K562 (cell line): Measurements from ENCODE around the gene CAB39. TPM values are rescaled to one million over a fixed set of nuclear protein-coding genes. Genes with fewer than 3 reads are reported as not detected.

Source experiments
- ATAC-seq: fragments of 200-7000 bp; cut with Tn5 transposase; 3 replicates; pipeline ENCODE4 v1.9.1; 2020; ENCODE audit warnings: moderate library complexity
- BruUV-seq: library from RNA; stranded (reverse); fragments of 400-500 nt; replicated peaks from 2 replicates; lab custom pipeline; 2021; lab: Mats Ljungman, UMichigan
- CTCF ChIA-PET: fragments of 300-600 bp; formaldehyde crosslinking; extraction: SDS; loops from one replicate; lab custom pipeline; 2021; ENCODE audit warnings: low intra/inter-chr PET ratio; lab: Yijun Ruan, JAX
- POLR2A ChIA-PET: fragments of 300-600, 350-650 bp; sonication (Branson Sonifier 250); formaldehyde crosslinking; extraction: SDS; loops from one replicate; lab custom pipeline; 2021; ENCODE audit warnings: antibody characterized with exemption, inconsistent platforms; lab: Yijun Ruan, JAX
- DNase-seq, 4 experiments: peaks; one replicate each; pipeline versions ENCODE4 v3.0.0 to v3.0.0-alpha.2; 2011 to 2018; ENCODE audit warnings: low spot score in 3 of 4, mixed read lengths in 3 of 4; ENCODE audit errors: extremely low read depth in 1 of 4
- FAIRE-seq: peaks from 2 replicates; lab custom pipeline; 2011; peaks lifted over from hg19 to GRCh38; lab: Jason Lieb, UNC
- H2AFZ ChIP-seq: 2 replicates; pipeline ENCODE4 v1.6.0; 2011; ENCODE audit warnings: low read depth, low read length, control low read depth, inconsistent platforms
- H3K27ac ChIP-seq: fragments of 200-600 bp; 3 replicates; pipeline ENCODE4 v1.8.0; 2011; ENCODE audit warnings: low read depth, mild to moderate bottlenecking, control low read depth, inconsistent platforms, low read length, moderate library complexity, mixed read lengths; ENCODE audit errors: extremely low read depth
- H3K27me3 ChIP-seq, 2 experiments: fragments of 300-600 bp in 1 of 2; 2 replicates in 1 of 2; 3 replicates in 1 of 2; pipeline versions ENCODE4 v1.6.0 to v1.8.0; 2011; ENCODE audit warnings: inconsistent platforms in 2 of 2, low read length in 2 of 2, mild to moderate bottlenecking in 1 of 2, mixed read lengths in 1 of 2, moderate library complexity in 1 of 2; ENCODE audit not compliant: control insufficient read depth in 2 of 2, insufficient read depth in 2 of 2
- H3K36me3 ChIP-seq: fragments of 300-600 bp; 3 replicates; pipeline ENCODE4 v1.8.0; 2011; ENCODE audit warnings: mild to moderate bottlenecking, low read length, inconsistent platforms; ENCODE audit not compliant: control insufficient read depth, insufficient read depth
- H3K4me1 ChIP-seq, 2 experiments: fragments of 200-600 bp in 1 of 2; replicated peaks in 1 of 2; 2 replicates in 1 of 2; 3 replicates in 1 of 2; pipeline versions ENCODE4 v1.5.1 to v1.8.0; 2011; ENCODE audit warnings: inconsistent platforms in 2 of 2, low read length in 2 of 2, mild to moderate bottlenecking in 1 of 2, mixed read lengths in 1 of 2, moderate library complexity in 1 of 2; ENCODE audit not compliant: control insufficient read depth in 2 of 2, insufficient read depth in 2 of 2
- H3K4me2 ChIP-seq: 2 replicates; pipeline ENCODE4 v1.6.1; 2011; ENCODE audit warnings: low read length, control low read depth, inconsistent platforms, mixed read lengths; ENCODE audit not compliant: insufficient read depth
- H3K4me3 ChIP-seq: fragments of 200-600 bp; sonication (generic), shearing (Covaris generic); 2 replicates; pipeline ENCODE4 v1.5.1; 2016; ENCODE audit warnings: control low read depth, inconsistent platforms
- H3K79me2 ChIP-seq: fragments of 200-600 bp; 3 replicates; pipeline ENCODE4 v1.8.0; 2011; ENCODE audit warnings: low read length, inconsistent platforms; ENCODE audit not compliant: control insufficient read depth, insufficient read depth
- H3K9ac ChIP-seq, 2 experiments: 2 replicates each; pipeline versions ENCODE4 v1.6.0 to v1.6.1; 2011; ENCODE audit warnings: low read depth in 2 of 2, low read length in 2 of 2, control low read depth in 1 of 2, inconsistent platforms in 1 of 2, mild to moderate bottlenecking in 1 of 2, mixed read lengths in 1 of 2; ENCODE audit not compliant: insufficient read depth in 1 of 2
- H3K9me1 ChIP-seq: one replicate; pipeline ENCODE4 v1.6.0; 2011; ENCODE audit warnings: inconsistent platforms, mild to moderate bottlenecking, low read length, moderate library complexity; ENCODE audit not compliant: control insufficient read depth, insufficient read depth
- H3K9me3 ChIP-seq: replicated peaks from 2 replicates; pipeline ENCODE4 v1.5.1; 2011; ENCODE audit warnings: low read depth, low read length, inconsistent platforms; ENCODE audit not compliant: control insufficient read depth, insufficient read depth
- H4K20me1 ChIP-seq: replicated peaks from 2 replicates; pipeline ENCODE4 v1.6.1; 2011; ENCODE audit warnings: low read length, inconsistent platforms, mixed read lengths; ENCODE audit not compliant: control insufficient read depth, insufficient read depth
- CBX1 ChIP-seq: sonication (generic); IDR thresholded peaks from 2 replicates; pipeline ENCODE4 v1.6.1; 2016; ENCODE audit warnings: antibody characterized with exemption, low read depth, mild to moderate bottlenecking
- CBX2 ChIP-seq: fragments of 200-600 bp; sonication (generic); IDR thresholded peaks from one replicate; pipeline ENCODE4 v1.6.1; 2012; ENCODE audit warnings: mild to moderate bottlenecking, low read length, inconsistent platforms; ENCODE audit not compliant: insufficient read depth, poor library complexity, severe bottlenecking
- CEBPB ChIP-seq: fragments of 450-650 bp; IDR thresholded peaks from 2 replicates; pipeline ENCODE4 v1.6.1; 2016; ENCODE audit warnings: missing genetic modification characterization, missing compliant biosample characterization
- ELF2 ChIP-seq: fragments of 250-450 bp; sonication (Bioruptor Pico); IDR thresholded peaks from 2 replicates; pipeline ENCODE4 v1.5.0; 2021; ENCODE audit warnings: mild to moderate bottlenecking
- NELFE ChIP-seq: IDR thresholded peaks from 2 replicates; pipeline ENCODE4 v1.6.1; 2011; ENCODE audit warnings: mild to moderate bottlenecking; ENCODE audit not compliant: insufficient read depth, insufficient read length
- SMARCC2 ChIP-seq: fragments of 450-650 bp; IDR thresholded peaks from 2 replicates; pipeline ENCODE4 v1.6.1; 2017; ENCODE audit warnings: antibody characterized with exemption, moderate library complexity, mild to moderate bottlenecking, low read depth
- TCF3 ChIP-seq: sonication (generic); formaldehyde crosslinking; IDR thresholded peaks from 2 replicates; pipeline ENCODE4 v1.4.0; 2020; ENCODE audit warnings: mild to moderate bottlenecking, missing genetic modification reagents
- ZNF197 ChIP-seq: fragments of 200-800 bp; sonication (Bioruptor generic); IDR thresholded peaks from 2 replicates; pipeline ENCODE4 v1.6.1; 2016; ENCODE audit warnings: low read depth, missing genetic modification characterization, missing compliant biosample characterization
- ZNF3 ChIP-seq: fragments of 250-450 bp; sonication (Bioruptor Pico); IDR thresholded peaks from 2 replicates; pipeline ENCODE4 v1.5.0; 2021; ENCODE audit warnings: mild to moderate bottlenecking, moderate library complexity
- WGBS: fragments of 100-300 bp; shearing (Covaris generic); methylation state at CpG from one replicate; pipeline ENCODE4 v1.1.6; 2016; ENCODE audit warnings: low coverage, mixed read lengths; ENCODE audit not compliant: insufficient coverage; ENCODE audit errors: missing lambda C conversion rate; 5-methylcytosine and 5-hydroxymethylcytosine counted together
- in situ Hi-C: fragments of 300-500 bp; cut with MboI; formaldehyde crosslinking; loops from 4 replicates; pipeline ENCODE4 v1.15.0; 2018; ENCODE audit warnings: inconsistent platforms, mixed read lengths
- intact Hi-C: fragments of 100-400 bp; cut with micrococcal nuclease; formaldehyde crosslinking; loops from 2 replicates; pipeline ENCODE4 v1.14.2; 2022
- polyA plus RNA-seq, 8 experiments: library from polyadenylated mRNA; depleted of rRNA in 4 of 8; stranded (reverse) in 5 of 8; unstranded in 3 of 8; fragments of >200 nt; fragmentation: Nextera tagmentation in 2 of 8; fragmentation: Illumina TruSeq in 1 of 8; extraction: Ambion mirVana in 2 of 8; extraction: Trizol in 1 of 8; gene quantifications; 2 replicates each; pipeline versions ENCODE4 v1.2.1 to v1.2.3, GENCODE V29; 2011 to 2014; ENCODE audit warnings: inconsistent platforms in 1 of 8, missing spikeins in 1 of 8
- total RNA-seq, 7 experiments: library from RNA; depleted of rRNA in 6 of 7; stranded (reverse); fragments of >200 nt in 6 of 7; fragmentation: Illumina TruSeq in 2 of 7; extraction: Trizol in 2 of 7; gene quantifications; 2 replicates each; pipeline versions ENCODE4 v1.2.1 to v1.2.3, GENCODE V29; 2011 to 2021; ENCODE audit warnings: low replicate concordance in 1 of 7
- TF ChIP-seq, protein P1 (sequence below): fragments of 450-650 bp; formaldehyde crosslinking; IDR thresholded peaks from 2 replicates; pipeline ENCODE4 v1.4.0; 2020; ENCODE audit warnings: mild to moderate bottlenecking, mixed read lengths
- TF ChIP-seq, protein P2 (sequence below): fragments of 450-650 bp; conservative IDR thresholded peaks from 2 replicates; pipeline ENCODE4 v1.6.1; 2016; ENCODE audit warnings: missing genetic modification characterization, low read depth, mild to moderate bottlenecking, control low read depth, missing compliant biosample characterization

The CAB39 gene
- total and polyA plus RNA-seq, 9 of the 15 experiments (the other 6 are each of a cell fraction or from before 2014, with no cell fraction given), result 27.2 to 94.4 (median 70.1) TPM

GRCh38 chr2:230767862-230768388 lies 55.3 kb downstream of the CAB39 start:
- DNase-seq (no peak), FAIRE-seq (no peak), ATAC-seq (no peak)
- Histone ChIP-seq H3K4me2 (no peak overlapping the region), H3K36me3 (peaks cover 74% of the 10 kb centered on the region), H3K27me3 (no peaks in the 10 kb centered on the region), H3K4me3 (no peak overlapping the region), H3K27ac (no peak overlapping the region), H3K4me1 (peaks cover 0 to 2% of the 10 kb centered on the region in 2 experiments; a peak in 3 of 5 replicates), H4K20me1 (no peaks in the 10 kb centered on the region), H3K79me2 (peaks cover 66% of the 10 kb centered on the region), H3K9me3 (no peaks in the 10 kb centered on the region), H3K9ac (no peak overlapping the region), H2AFZ (no peak overlapping the region), H3K9me1 (no peaks in the 10 kb centered on the region)
- 47% methylated on average over 2 of the region's 2 CpGs for WGBS
- in situ Hi-C loops, result no loop called here
- intact Hi-C loops, result no loop called here
- BruUV-seq, result no TSS peak
- TF ChIP-seq CEBPB (tag), result no peak
- TF ChIP-seq ELF2 (CRISPR knock-in tag), result no peak
- TF ChIP-seq, protein P1, sequence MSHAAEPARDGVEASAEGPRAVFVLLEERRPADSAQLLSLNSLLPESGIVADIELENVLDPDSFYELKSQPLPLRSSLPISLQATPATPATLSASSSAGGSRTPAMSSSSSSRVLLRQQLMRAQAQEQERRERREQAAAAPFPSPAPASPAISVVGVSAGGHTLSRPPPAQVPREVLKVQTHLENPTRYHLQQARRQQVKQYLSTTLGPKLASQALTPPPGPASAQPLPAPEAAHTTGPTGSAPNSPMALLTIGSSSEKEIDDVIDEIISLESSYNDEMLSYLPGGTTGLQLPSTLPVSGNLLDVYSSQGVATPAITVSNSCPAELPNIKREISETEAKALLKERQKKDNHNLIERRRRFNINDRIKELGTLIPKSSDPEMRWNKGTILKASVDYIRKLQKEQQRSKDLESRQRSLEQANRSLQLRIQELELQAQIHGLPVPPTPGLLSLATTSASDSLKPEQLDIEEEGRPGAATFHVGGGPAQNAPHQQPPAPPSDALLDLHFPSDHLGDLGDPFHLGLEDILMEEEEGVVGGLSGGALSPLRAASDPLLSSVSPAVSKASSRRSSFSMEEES (CRISPR knock-in tag), result no peak
- no peak for TF ChIP-seq ZNF3 (CRISPR knock-in tag)
- TF ChIP-seq SMARCC2, result no peak
- TF ChIP-seq, protein P2, sequence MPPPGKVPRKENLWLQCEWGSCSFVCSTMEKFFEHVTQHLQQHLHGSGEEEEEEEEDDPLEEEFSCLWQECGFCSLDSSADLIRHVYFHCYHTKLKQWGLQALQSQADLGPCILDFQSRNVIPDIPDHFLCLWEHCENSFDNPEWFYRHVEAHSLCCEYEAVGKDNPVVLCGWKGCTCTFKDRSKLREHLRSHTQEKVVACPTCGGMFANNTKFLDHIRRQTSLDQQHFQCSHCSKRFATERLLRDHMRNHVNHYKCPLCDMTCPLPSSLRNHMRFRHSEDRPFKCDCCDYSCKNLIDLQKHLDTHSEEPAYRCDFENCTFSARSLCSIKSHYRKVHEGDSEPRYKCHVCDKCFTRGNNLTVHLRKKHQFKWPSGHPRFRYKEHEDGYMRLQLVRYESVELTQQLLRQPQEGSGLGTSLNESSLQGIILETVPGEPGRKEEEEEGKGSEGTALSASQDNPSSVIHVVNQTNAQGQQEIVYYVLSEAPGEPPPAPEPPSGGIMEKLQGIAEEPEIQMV (tag), result no peak
- no peak for TF ChIP-seq NELFE
- TF ChIP-seq CBX2, result no peak
- TF ChIP-seq TCF3 (CRISPR knock-in tag), result no peak
- TF ChIP-seq CBX1, result no peak
- no peak for TF ChIP-seq ZNF197
- ChIA-PET CTCF (no interaction called here), POLR2A (interaction anchor here (0.6 kb wide), 1 partner anchor 36 kb away, joined by 5 read pairs; no protein-coding TSS in a partner anchor)
